ENCODE results near the gene PTGS1. TPM values are rescaled to one million over a fixed set of nuclear protein-coding genes. Genes with fewer than 3 reads are reported as not detected.

PTGS1 gene
- total RNA-seq, 1 donor from 2014 or later: 8.2 TPM

DNA sequence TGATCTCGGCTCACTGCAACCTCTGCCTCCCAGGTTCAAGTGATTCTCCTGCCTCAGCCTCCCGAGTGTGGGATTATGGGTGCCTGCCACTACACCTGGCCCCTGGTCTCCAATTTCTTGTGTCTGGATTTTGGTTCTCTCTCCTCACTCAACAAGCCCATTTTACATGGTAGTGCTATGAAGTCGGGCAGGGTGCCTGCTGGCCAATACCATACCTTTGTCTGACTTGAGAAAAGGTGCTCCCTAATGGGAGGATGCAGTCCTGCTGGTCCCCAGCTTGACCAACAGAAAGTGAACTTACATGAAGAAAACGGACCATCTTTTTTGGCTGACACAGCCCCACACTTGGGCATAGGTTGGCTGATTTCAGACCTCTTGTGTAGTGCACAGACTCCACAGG, 21.6 kb upstream of the PTGS1 start:
- peaks cover 48% of the 10 kb centered on the region for H3K27me3 Mint-ChIP-seq (ENCODE audit: low read depth)
- no peak for TF ChIP-seq CTCF (IDR thresholded peaks at IDR 0.05; ENCODE audit: unreplicated experiment)
- H3K36me3 Mint-ChIP-seq: no peaks in the 10 kb centered on the region
- H3K4me3 Mint-ChIP-seq: peak overlapping the region; percentile 3
- H3K27ac Mint-ChIP-seq: no peak overlapping the region
- peaks cover 7% of the 10 kb centered on the region for H3K4me1 Mint-ChIP-seq
- DNase-seq (ENCODE audit: low spot score in 2 of 2, unreplicated experiment in 2 of 2): no peak
- peaks cover 4% of the 10 kb centered on the region for H3K9me3 Mint-ChIP-seq

- H3K36me3 Mint-ChIP-seq: no peaks in the 10 kb centered on the region
- H3K27me3 Mint-ChIP-seq (ENCODE audit: low read depth): peaks cover 43% of the 10 kb centered on the region
- H3K9me3 Mint-ChIP-seq: peaks cover 4% of the 10 kb centered on the region
- DNase-seq (ENCODE audit: low spot score in 2 of 2, unreplicated experiment in 2 of 2): peak; percentile 65 to 93
- H3K4me1 Mint-ChIP-seq: peaks cover 7% of the 10 kb centered on the region
- TF ChIP-seq CTCF (IDR thresholded peaks at IDR 0.05; ENCODE audit: unreplicated experiment): peak; percentile 97
- H3K4me3 Mint-ChIP-seq: no peak overlapping the region
- no peak overlapping the region for H3K27ac Mint-ChIP-seq
These were observed 20.1 kb upstream of the PTGS1 start for GRCh38 chr9:122350577-122351355.

DNA sequence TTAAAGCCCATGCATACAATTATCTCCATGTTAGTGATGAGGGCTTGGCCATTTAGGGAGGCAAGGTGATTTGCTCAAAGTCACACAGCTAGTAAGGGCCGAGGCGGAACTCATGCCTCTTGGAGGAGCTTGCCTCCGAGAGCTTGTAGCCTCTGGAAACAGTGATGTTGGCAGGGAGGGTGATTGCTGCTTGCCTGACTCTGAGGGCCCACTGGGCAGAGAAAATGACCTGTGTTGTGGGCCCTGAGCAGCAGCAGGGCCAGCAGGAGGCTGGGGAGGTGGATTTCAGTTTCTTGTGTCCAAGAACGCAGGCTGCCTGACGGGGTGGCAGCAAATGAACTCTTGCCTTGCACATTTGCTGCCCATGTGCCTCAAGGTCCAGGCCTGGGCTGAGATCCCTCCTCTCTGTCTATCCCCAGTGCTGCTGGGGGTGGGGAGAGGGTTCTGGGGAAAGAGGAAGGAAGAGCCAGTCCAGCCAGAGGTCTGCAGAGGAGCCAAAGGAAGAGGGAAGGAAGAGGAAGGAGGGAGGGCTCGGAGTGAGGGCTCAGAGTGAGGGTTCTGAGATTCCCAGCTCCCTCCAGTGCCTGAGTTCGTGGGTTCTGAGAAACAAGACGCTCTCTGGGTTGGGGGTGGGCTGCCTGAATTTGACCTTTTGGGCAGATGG, 16.2 kb upstream of the PTGS1 start:
- no peak for TF ChIP-seq CTCF (IDR thresholded peaks at IDR 0.05; ENCODE audit: unreplicated experiment)
- Mint-ChIP-seq H3K27ac (no peak overlapping the region), H3K4me3 (no peak overlapping the region), H3K27me3 (ENCODE audit: low read depth) (peaks cover 27% of the 10 kb centered on the region), H3K36me3 (no peaks in the 10 kb centered on the region), H3K9me3 (peaks cover 12% of the 10 kb centered on the region), H3K4me1 (no peaks in the 10 kb centered on the region)
- DNase-seq (ENCODE audit: low spot score in 2 of 2, unreplicated experiment in 2 of 2): no peak

- H3K27me3 Mint-ChIP-seq (ENCODE audit: low read depth): peaks cover 22% of the 10 kb centered on the region
- DNase-seq (ENCODE audit: low spot score in 2 of 2, unreplicated experiment in 2 of 2): no peak
- no peak overlapping the region for H3K4me3 Mint-ChIP-seq
- no peaks in the 10 kb centered on the region for H3K4me1 Mint-ChIP-seq
- TF ChIP-seq CTCF (IDR thresholded peaks at IDR 0.05; ENCODE audit: unreplicated experiment): no peak
- peaks cover 12% of the 10 kb centered on the region for H3K9me3 Mint-ChIP-seq
- H3K36me3 Mint-ChIP-seq: no peaks in the 10 kb centered on the region
- no peak overlapping the region for H3K27ac Mint-ChIP-seq
These were observed 15.4 kb upstream of the PTGS1 start for GRCh38 chr9:122355336-122355875.

- H3K27me3 Mint-ChIP-seq (ENCODE audit: low read depth): peaks cover 21% of the 10 kb centered on the region
- DNase-seq (ENCODE audit: low spot score in 2 of 2, unreplicated experiment in 2 of 2): no peak
- peak; percentile 19 for TF ChIP-seq CTCF (IDR thresholded peaks at IDR 0.05; ENCODE audit: unreplicated experiment)
- H3K27ac Mint-ChIP-seq: no peak overlapping the region
- H3K4me1 Mint-ChIP-seq: no peaks in the 10 kb centered on the region
- no peak overlapping the region for H3K4me3 Mint-ChIP-seq
- no peaks in the 10 kb centered on the region for H3K36me3 Mint-ChIP-seq
- peaks cover 12% of the 10 kb centered on the region for H3K9me3 Mint-ChIP-seq
These were observed 14.2 kb upstream of the PTGS1 start for GRCh38 chr9:122356627-122357026.
